DOHH2 (cell line): ENCODE results near the gene BTBD2.

ENCODE experiments used
- H3F3A ChIP-seq: fragments of 200-600 bp; sonication (generic), shearing (Covaris generic); 2 replicates; pipeline ENCODE4 v1.6.0; 2016; ENCODE audit warnings: antibody characterized with exemption, mild to moderate bottlenecking; ENCODE audit not compliant: control insufficient read depth, insufficient read depth
- H3K27ac ChIP-seq: fragments of 200-600 bp; sonication (generic); 2 replicates; pipeline ENCODE4 v1.5.1; 2014; ENCODE audit warnings: low read depth, mild to moderate bottlenecking, low read length, moderate library complexity
- H3K27me3 ChIP-seq: fragments of 200-600 bp; sonication (generic); 2 replicates; pipeline ENCODE4 v1.6.1; 2014; ENCODE audit warnings: mild to moderate bottlenecking, low read length, mixed read lengths; ENCODE audit not compliant: control insufficient read depth
- H3K36me3 ChIP-seq: fragments of 200-600 bp; sonication (generic); 2 replicates; pipeline ENCODE4 v1.6.1; 2014; ENCODE audit warnings: mild to moderate bottlenecking, low read length, moderate library complexity, mixed read lengths; ENCODE audit not compliant: control insufficient read depth
- H3K4me1 ChIP-seq: fragments of 200-600 bp; sonication (generic); 2 replicates; pipeline ENCODE4 v1.6.1; 2014; ENCODE audit warnings: mild to moderate bottlenecking, low read length, mixed read lengths; ENCODE audit not compliant: control insufficient read depth
- H3K4me2 ChIP-seq: fragments of 200-600 bp; sonication (generic); 2 replicates; pipeline ENCODE4 v1.6.0; 2014; ENCODE audit warnings: mild to moderate bottlenecking, low read length, moderate library complexity
- H3K4me3 ChIP-seq: fragments of 200-600 bp; sonication (generic); 2 replicates; pipeline ENCODE4 v1.5.1; 2014; ENCODE audit warnings: mild to moderate bottlenecking, low read length, mixed read lengths
- H3K79me2 ChIP-seq: fragments of 200-600 bp; sonication (generic); 2 replicates; pipeline ENCODE4 v1.6.1; 2014; ENCODE audit warnings: mild to moderate bottlenecking, low read length, mixed read lengths; ENCODE audit not compliant: control insufficient read depth
- H3K9me2 ChIP-seq: fragments of 200-600 bp; sonication (generic); replicated peaks from 2 replicates; pipeline ENCODE4 v1.6.1; 2014; ENCODE audit warnings: mild to moderate bottlenecking, low read length, mixed read lengths; ENCODE audit not compliant: control insufficient read depth
- H3K9me3 ChIP-seq: fragments of 200-600 bp; sonication (generic); 2 replicates; pipeline ENCODE4 v1.6.1; 2014; ENCODE audit warnings: antibody characterized with exemption, low read length, mixed read lengths; ENCODE audit not compliant: control insufficient read depth, insufficient read depth
- H4K20me1 ChIP-seq: fragments of 200-600 bp; sonication (generic); 2 replicates; pipeline ENCODE4 v1.6.0; 2014; ENCODE audit warnings: low read depth, mild to moderate bottlenecking, antibody characterized with exemption, low read length, moderate library complexity; ENCODE audit not compliant: control insufficient read depth, insufficient read depth
- CTCF ChIP-seq: fragments of 200-600 bp; sonication (generic); IDR thresholded peaks from one replicate; pipeline ENCODE4 v1.5.1; 2014; ENCODE audit warnings: antibody characterized with exemption, mild to moderate bottlenecking, low read depth, low read length; ENCODE audit not compliant: poor library complexity, severe bottlenecking
- EZH2phosphoT487 ChIP-seq: fragments of 200-600 bp; sonication (generic); IDR thresholded peaks from 2 replicates; pipeline ENCODE4 v1.6.1; 2017; ENCODE audit warnings: borderline replicate concordance, mild to moderate bottlenecking, antibody characterized with exemption, low read length, moderate library complexity, mixed read lengths

BTBD2 gene

GRCh38 chr19:1967087-1967608 is 48.4 kb downstream of the BTBD2 start:
- H4K20me1 ChIP-seq, result peaks cover 5% of the 10 kb centered on the region; the same call in 1 of the 2 replicates
- H3K27ac ChIP-seq, result no peak overlapping the region
- H3K79me2 ChIP-seq, result peaks cover 58% of the 10 kb centered on the region
- no peak overlapping the region for H3K4me2 ChIP-seq
- no peaks in the 10 kb centered on the region for H3K9me2 ChIP-seq
- H3K36me3 ChIP-seq, result peaks cover 18% of the 10 kb centered on the region
- H3K4me1 ChIP-seq, result no peaks in the 10 kb centered on the region
- no peak overlapping the region for H3K4me3 ChIP-seq
- H3F3A ChIP-seq, result no peaks in the 10 kb centered on the region
- no peaks in the 10 kb centered on the region for H3K9me3 ChIP-seq
- no peaks in the 10 kb centered on the region for H3K27me3 ChIP-seq
- TF ChIP-seq CTCF (no peak), EZH2phosphoT487 (no peak)

GRCh38 chr19:1962674-1963073 is 52.8 kb downstream of the BTBD2 start:
- Histone ChIP-seq H4K20me1 (peaks cover 14% of the 10 kb centered on the region; the same call in 1 of the 2 replicates), H3K27me3 (no peaks in the 10 kb centered on the region), H3K9me3 (no peaks in the 10 kb centered on the region), H3K79me2 (peaks cover 62% of the 10 kb centered on the region), H3K4me2 (no peak overlapping the region), H3K4me3 (no peak overlapping the region), H3K27ac (no peak overlapping the region), H3F3A (no peaks in the 10 kb centered on the region), H3K9me2 (no peaks in the 10 kb centered on the region), H3K36me3 (peaks cover 4% of the 10 kb centered on the region; the same call in 1 of the 2 replicates), H3K4me1 (no peaks in the 10 kb centered on the region)
- TF ChIP-seq EZH2phosphoT487 (no peak), CTCF (no peak)

DNA sequence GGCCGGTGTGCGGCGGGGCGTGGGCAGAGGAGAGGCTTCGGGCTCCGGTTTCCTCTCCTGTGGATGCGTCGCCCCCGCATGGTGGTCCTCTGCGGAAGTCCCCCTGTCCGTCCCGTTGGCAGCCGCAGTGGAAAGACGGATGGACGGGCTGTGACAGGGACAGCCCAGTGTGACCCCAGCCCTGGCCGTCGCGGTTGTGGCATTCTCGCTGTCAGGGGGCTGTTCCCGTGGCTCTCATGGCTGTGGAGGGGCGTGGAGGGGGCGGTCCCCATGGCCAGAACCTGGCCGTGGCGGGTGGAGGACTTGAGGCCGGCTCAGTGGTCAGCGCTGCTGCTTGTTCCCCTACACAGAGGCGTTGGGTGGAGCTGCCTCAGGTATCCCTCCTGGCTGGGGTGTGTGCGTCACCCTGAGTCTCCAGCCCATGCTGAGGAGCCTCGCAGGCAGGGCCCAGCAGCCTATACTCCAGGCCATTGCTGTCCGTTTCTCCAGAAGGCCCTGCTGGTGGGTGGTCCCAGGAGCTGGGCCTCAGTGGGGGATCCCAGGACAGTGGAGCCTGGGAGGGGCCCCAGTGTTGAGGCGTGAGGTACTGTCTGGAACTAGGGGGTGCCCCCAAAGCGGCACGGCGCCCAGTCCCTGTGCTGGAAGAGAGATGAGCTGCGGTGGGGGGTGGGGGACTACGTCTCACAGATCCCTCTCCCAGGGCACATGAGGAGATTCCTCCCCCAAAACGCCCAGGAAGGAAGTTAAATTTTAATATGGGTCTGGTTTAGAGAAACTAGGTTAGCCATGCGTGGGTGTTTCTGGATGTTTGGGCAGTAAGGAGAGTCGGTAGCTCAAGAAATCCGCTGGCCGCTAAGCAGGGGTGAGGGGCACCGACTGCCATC is 54.3 kb downstream of the BTBD2 start:
- H4K20me1 ChIP-seq, result peaks cover 18% of the 10 kb centered on the region; the same call in 1 of the 2 replicates
- no peaks in the 10 kb centered on the region for H3K9me2 ChIP-seq
- no peak overlapping the region for H3K4me2 ChIP-seq
- no peaks in the 10 kb centered on the region for H3F3A ChIP-seq
- no peaks in the 10 kb centered on the region for H3K9me3 ChIP-seq
- H3K27ac ChIP-seq, result no peak overlapping the region
- TF ChIP-seq EZH2phosphoT487, result no peak
- TF ChIP-seq CTCF, result no peak
- H3K36me3 ChIP-seq, result peaks cover 4% of the 10 kb centered on the region; the same call in 1 of the 2 replicates
- H3K4me3 ChIP-seq, result no peak overlapping the region
- H3K27me3 ChIP-seq, result no peaks in the 10 kb centered on the region
- H3K4me1 ChIP-seq, result no peaks in the 10 kb centered on the region
- H3K79me2 ChIP-seq, result peaks cover 69% of the 10 kb centered on the region
